Brain microvascular endothelial cell (primary cell): Measurements from ENCODE around the gene PEX10.

Experiments
- DNase-seq: peaks from one replicate; pipeline ENCODE4 v3.0.0-alpha.2; 2020
- H3K27ac ChIP-seq: fragments of 250-450 bp; sonication (Bioruptor Pico); 2 replicates; pipeline ENCODE4 v1.5.1; 2020; ENCODE audit warnings: mild to moderate bottlenecking, moderate library complexity
- H3K27me3 ChIP-seq: fragments of 250-450 bp; sonication (Bioruptor Pico); replicated peaks from 2 replicates; pipeline ENCODE4 v1.5.1; 2020; ENCODE audit warnings: mild to moderate bottlenecking
- H3K36me3 ChIP-seq: fragments of 250-450 bp; sonication (Bioruptor Pico); replicated peaks from 2 replicates; pipeline ENCODE4 v1.5.1; 2020; ENCODE audit warnings: mild to moderate bottlenecking
- H3K4me3 ChIP-seq: 2 replicates; pipeline ENCODE4 v1.5.1; 2011; ENCODE audit warnings: low read depth, mild to moderate bottlenecking, control low read depth, low read length, moderate library complexity
- CTCF ChIP-seq: IDR thresholded peaks from 2 replicates; pipeline ENCODE4 v1.5.1; 2011; ENCODE audit warnings: low read depth, mild to moderate bottlenecking, moderate library complexity, low read length, control low read depth, inconsistent platforms; ENCODE audit errors: missing control alignments
- in situ Hi-C: cut with HindIII; loops from 2 replicates; pipeline ENCODE4 v1.10.0; 2017; ENCODE audit warnings: low sequenced_read_pairs, low pct_ligation_motif_present

Gene PEX10

GRCh38 chr1:2394220-2394619 lies 18.1 kb downstream of the PEX10 start:
- Histone ChIP-seq H3K27me3 (no peaks in the 10 kb centered on the region), H3K4me3 (no peak overlapping the region), H3K27ac (no peak overlapping the region), H3K36me3 (peaks cover 54% of the 10 kb centered on the region)
- DNase-seq: no peak
- in situ Hi-C loops: no loop called here
- TF ChIP-seq CTCF: no peak

GRCh38 chr1:2393471-2393877 lies 18.9 kb downstream of the PEX10 start:
- in situ Hi-C loops: no loop called here
- no peak for DNase-seq
- peaks cover 47% of the 10 kb centered on the region for H3K36me3 ChIP-seq
- peak overlapping the region; percentile 9 for H3K4me3 ChIP-seq
- no peaks in the 10 kb centered on the region for H3K27me3 ChIP-seq
- no peak overlapping the region for H3K27ac ChIP-seq
- no peak for TF ChIP-seq CTCF

- Histone ChIP-seq H3K4me3 (peak overlapping the region; percentile 80), H3K36me3 (peaks cover 39% of the 10 kb centered on the region), H3K27me3 (no peaks in the 10 kb centered on the region), H3K27ac (no peak overlapping the region)
- in situ Hi-C loops: no loop called here
- no peak for DNase-seq
- no peak for TF ChIP-seq CTCF
Measured at GRCh38 chr1:2392686-2393085, 19.7 kb downstream of the PEX10 start.

- in situ Hi-C loops: no loop called here
- H3K36me3 ChIP-seq: peaks cover 32% of the 10 kb centered on the region
- no peak for TF ChIP-seq CTCF
- peak overlapping the region; percentile 80 for H3K4me3 ChIP-seq
- DNase-seq: no peak
- H3K27me3 ChIP-seq: no peaks in the 10 kb centered on the region
- H3K27ac ChIP-seq: peak overlapping the region; percentile 50
Measured at GRCh38 chr1:2391931-2392509, 20.3 kb downstream of the PEX10 start.

GRCh38 chr1:2391041-2391930 lies 21.1 kb downstream of the PEX10 start, which contains the start of the genes MORN1 and RER1:
TSS of gene MORN1 (minus strand) at chr1:2391554. CDS start at chr1:2391533, 21 bp downstream.
TSS of gene RER1 (plus strand) at chr1:2391841. CDS start at chr1:2395791, 3,950 bp downstream.
- TF ChIP-seq CTCF: no peak
- DNase-seq: peak; percentile 97
- H3K4me3 ChIP-seq: peak within 1 kb of the TSS; percentile 86
- in situ Hi-C loops: no loop called here
- no peaks in the 10 kb centered on the region for H3K27me3 ChIP-seq
- H3K36me3 ChIP-seq: peaks cover 27% of the 10 kb centered on the region
- peak within 1 kb of the TSS; percentile 53 for H3K27ac ChIP-seq
